Measurements from ENCODE around the gene DHRS2.

The DHRS2 gene

GRCh38 chr14:23620177-23620702 is 15.9 kb upstream of the DHRS2 start:
- DNase-seq (ENCODE audit: low read depth), result no peak
- H3K4me3 ChIP-seq (replicated peaks; ENCODE audit: low read depth, low read length), result no peak overlapping the region
- TF ChIP-seq CTCF (IDR thresholded peaks at IDR 0.05; ENCODE audit: low read length, missing control alignments), result no peak

GRCh38 chr14:23621204-23621931 is 14.8 kb upstream of the DHRS2 start:
- no peak for TF ChIP-seq CTCF (IDR thresholded peaks at IDR 0.05; ENCODE audit: low read length, missing control alignments)
- no peak for DNase-seq (ENCODE audit: low read depth)
- H3K4me3 ChIP-seq (replicated peaks; ENCODE audit: low read depth, low read length), result no peak overlapping the region

- H3K4me3 ChIP-seq (replicated peaks; ENCODE audit: low read depth, low read length), result no peak overlapping the region
- TF ChIP-seq CTCF (IDR thresholded peaks at IDR 0.05; ENCODE audit: low read length, missing control alignments), result no peak
- no peak for DNase-seq (ENCODE audit: low read depth)
These were observed 14.0 kb upstream of the DHRS2 start for GRCh38 chr14:23621932-23622730.

GRCh38 chr14:23622990-23623389 is 13.2 kb upstream of the DHRS2 start:
- TF ChIP-seq CTCF (IDR thresholded peaks at IDR 0.05; ENCODE audit: low read length, missing control alignments), result no peak
- DNase-seq (ENCODE audit: low read depth), result no peak
- no peak overlapping the region for H3K4me3 ChIP-seq (replicated peaks; ENCODE audit: low read depth, low read length)

- no peak for DNase-seq (ENCODE audit: low read depth)
- H3K4me3 ChIP-seq (replicated peaks; ENCODE audit: low read depth, low read length), result no peak overlapping the region
- no peak for TF ChIP-seq CTCF (IDR thresholded peaks at IDR 0.05; ENCODE audit: low read length, missing control alignments)
These were observed 12.2 kb upstream of the DHRS2 start for GRCh38 chr14:23623962-23624361.

GRCh38 chr14:23624830-23625404 is 11.2 kb upstream of the DHRS2 start:
- no peak for TF ChIP-seq CTCF (IDR thresholded peaks at IDR 0.05; ENCODE audit: low read length, missing control alignments)

More at GRCh38 chr14:23624830-23625404, 11.2 kb upstream of the DHRS2 start:
- DNase-seq (ENCODE audit: low read depth), result no peak
- H3K4me3 ChIP-seq (replicated peaks; ENCODE audit: low read depth, low read length), result no peak overlapping the region
